ENCODE data around the gene FOXO3.

FOXO3 gene

GRCh38 chr6:108576709-108577108, 16.0 kb downstream of the FOXO3 start:
- DNase-seq (ENCODE audit: low read depth) = no peak

- DNase-seq (ENCODE audit: low read depth) = no peak
These were observed 17.4 kb downstream of the FOXO3 start for GRCh38 chr6:108578166-108578565.

GRCh38 chr6:108578595-108579327, 18.0 kb downstream of the FOXO3 start:
- DNase-seq (ENCODE audit: low read depth) = no peak

- DNase-seq (ENCODE audit: low read depth) = no peak
These were observed 18.6 kb downstream of the FOXO3 start for GRCh38 chr6:108579328-108579721.

GRCh38 chr6:108580646-108581045, 19.9 kb downstream of the FOXO3 start:
- DNase-seq (ENCODE audit: low read depth) = no peak

GRCh38 chr6:108581237-108581931, 20.7 kb downstream of the FOXO3 start:
- peak; percentile 70 for DNase-seq (ENCODE audit: low read depth)

GRCh38 chr6:108581932-108582475, 21.3 kb downstream of the FOXO3 start:
- DNase-seq (ENCODE audit: low read depth) = no peak

- no peak for DNase-seq (ENCODE audit: low read depth)
These were observed 21.9 kb downstream of the FOXO3 start for GRCh38 chr6:108582618-108583017.

GRCh38 chr6:108584323-108584722, 23.6 kb downstream of the FOXO3 start:
- no peak for DNase-seq (ENCODE audit: low read depth)

- DNase-seq (ENCODE audit: low read depth) = no peak
These were observed 24.6 kb downstream of the FOXO3 start for GRCh38 chr6:108585359-108585758.

GRCh38 chr6:108585921-108586536, 25.3 kb downstream of the FOXO3 start:
- no peak for DNase-seq (ENCODE audit: low read depth)

- DNase-seq (ENCODE audit: low read depth) = no peak
These were observed 26.7 kb downstream of the FOXO3 start for GRCh38 chr6:108587258-108588059.

- no peak for DNase-seq (ENCODE audit: low read depth)
These were observed 27.9 kb downstream of the FOXO3 start for GRCh38 chr6:108588586-108588985.

GRCh38 chr6:108589244-108589791, 28.6 kb downstream of the FOXO3 start:
- no peak for DNase-seq (ENCODE audit: low read depth)

- no peak for DNase-seq (ENCODE audit: low read depth)
These were observed 30.5 kb downstream of the FOXO3 start for GRCh38 chr6:108591040-108591816.

GRCh38 chr6:108592371-108593337, 31.9 kb downstream of the FOXO3 start:
- DNase-seq (ENCODE audit: low read depth) = peak; percentile 78

GRCh38 chr6:108594151-108594550, 33.4 kb downstream of the FOXO3 start:
- no peak for DNase-seq (ENCODE audit: low read depth)

- DNase-seq (ENCODE audit: low read depth) = no peak
These were observed 33.9 kb downstream of the FOXO3 start for GRCh38 chr6:108594640-108595039.

- no peak for DNase-seq (ENCODE audit: low read depth)
These were observed 36.2 kb downstream of the FOXO3 start for GRCh38 chr6:108596956-108597355.

All from GM04503 (cell line).